ENCODE measurements around the gene WBP1. TPM values are rescaled to one million over a fixed set of nuclear protein-coding genes. Genes with fewer than 3 reads are reported as not detected.

Gene WBP1
- total and polyA plus RNA-seq, 2 donors (not counting 1 experiment from before 2014, with no cell fraction given) = 43.8 to 78.1 TPM

DNA sequence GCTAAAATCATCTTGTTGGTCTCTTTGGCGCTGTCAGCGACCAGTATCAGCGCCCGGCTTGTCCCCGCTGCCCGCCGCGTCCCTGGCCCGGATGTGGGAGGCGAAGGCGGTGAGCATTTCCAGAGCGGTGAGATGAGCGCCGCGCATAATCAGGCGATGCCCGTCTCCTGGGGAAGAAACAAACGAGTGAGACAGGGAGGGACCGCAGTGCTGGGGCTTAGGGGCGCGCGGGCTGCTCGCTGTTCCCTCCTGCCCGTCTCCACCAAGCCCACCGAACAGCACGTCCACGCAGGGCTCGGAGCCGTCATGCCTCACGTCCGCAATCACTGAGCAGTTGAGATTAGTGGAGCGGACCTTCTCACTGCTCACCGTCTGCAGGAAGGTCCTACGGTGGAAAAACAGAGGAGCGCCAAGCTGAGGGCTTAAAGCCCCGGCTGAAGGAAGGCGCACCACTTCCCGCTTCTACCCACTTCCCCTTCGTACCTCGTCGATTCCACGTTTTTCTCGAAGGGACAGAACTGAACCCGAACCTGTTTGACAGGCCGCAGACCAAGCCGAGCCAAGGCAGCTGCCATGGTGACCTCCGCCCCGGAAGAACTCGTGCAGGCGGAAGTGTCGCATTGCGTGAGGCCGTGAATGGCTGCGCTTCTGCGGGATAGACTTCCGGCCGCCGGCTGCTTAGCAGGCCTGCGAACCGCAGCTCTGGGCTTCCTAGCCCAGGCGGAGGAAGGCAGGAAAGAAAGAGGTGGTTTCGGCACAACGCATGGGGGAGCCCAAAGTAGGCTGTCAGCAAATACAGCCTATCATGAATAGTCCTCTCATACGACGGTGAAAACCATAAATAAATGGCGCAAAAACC is 14.1 kb downstream of the WBP1 start, which contains the start of gene MRPL53:
Gene MRPL53, minus strand, starts transcription at position 595 of the 859 bp plus-strand sequence. Its CDS starts 20 bp downstream, at position 575.
- peak; percentile 94 to 95 for DNase-seq (ENCODE audit: low read depth in 2 of 2)
- no peaks in the 10 kb centered on the region for H4K20me1 ChIP-seq (ENCODE audit: control insufficient read depth, extremely low read depth, insufficient read depth, low read length)
- H3K27me3 ChIP-seq (ENCODE audit: control insufficient read depth, insufficient read depth, low read length) = no peaks in the 10 kb centered on the region
- no peaks in the 10 kb centered on the region for H3K79me2 ChIP-seq (ENCODE audit: control insufficient read depth, insufficient read depth, low read length)
- TF ChIP-seq, protein P1, sequence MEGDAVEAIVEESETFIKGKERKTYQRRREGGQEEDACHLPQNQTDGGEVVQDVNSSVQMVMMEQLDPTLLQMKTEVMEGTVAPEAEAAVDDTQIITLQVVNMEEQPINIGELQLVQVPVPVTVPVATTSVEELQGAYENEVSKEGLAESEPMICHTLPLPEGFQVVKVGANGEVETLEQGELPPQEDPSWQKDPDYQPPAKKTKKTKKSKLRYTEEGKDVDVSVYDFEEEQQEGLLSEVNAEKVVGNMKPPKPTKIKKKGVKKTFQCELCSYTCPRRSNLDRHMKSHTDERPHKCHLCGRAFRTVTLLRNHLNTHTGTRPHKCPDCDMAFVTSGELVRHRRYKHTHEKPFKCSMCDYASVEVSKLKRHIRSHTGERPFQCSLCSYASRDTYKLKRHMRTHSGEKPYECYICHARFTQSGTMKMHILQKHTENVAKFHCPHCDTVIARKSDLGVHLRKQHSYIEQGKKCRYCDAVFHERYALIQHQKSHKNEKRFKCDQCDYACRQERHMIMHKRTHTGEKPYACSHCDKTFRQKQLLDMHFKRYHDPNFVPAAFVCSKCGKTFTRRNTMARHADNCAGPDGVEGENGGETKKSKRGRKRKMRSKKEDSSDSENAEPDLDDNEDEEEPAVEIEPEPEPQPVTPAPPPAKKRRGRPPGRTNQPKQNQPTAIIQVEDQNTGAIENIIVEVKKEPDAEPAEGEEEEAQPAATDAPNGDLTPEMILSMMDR (conservative IDR thresholded peaks at IDR 0.05 in 1 of 2, IDR thresholded peaks at IDR 0.05 in 1 of 2; ENCODE audit: low read depth in 1 of 2, low read length in 2 of 2) = no peak
- TF ChIP-seq EZH2 (IDR thresholded peaks at IDR 0.05; ENCODE audit: low read length, missing control alignments) = no peak
- peak within 1 kb of the TSS; percentile 76 for H3K9ac ChIP-seq (ENCODE audit: insufficient read depth, low read length)
- H3K36me3 ChIP-seq (ENCODE audit: control insufficient read depth, insufficient read depth, low read length) = peaks cover 10% of the 10 kb centered on the region
- peak within 1 kb of the TSS; percentile 42 to 89 (median 66) for H3K4me3 ChIP-seq (replicated peaks in 1 of 4; ENCODE audit: control extremely low read depth in 1 of 4, insufficient read depth in 1 of 4, low read depth in 3 of 4, low read length in 4 of 4)
- H2AFZ ChIP-seq (ENCODE audit: low read length) = peak within 1 kb of the TSS; percentile 89
- H3K4me2 ChIP-seq (ENCODE audit: extremely low read depth, insufficient read depth, low read length) = peak within 1 kb of the TSS; percentile 92
- no peaks in the 10 kb centered on the region for H3K9me3 ChIP-seq (ENCODE audit: control insufficient read depth, insufficient read depth, low read depth, low read length)
- H3K4me1 ChIP-seq (ENCODE audit: control insufficient read depth, extremely low read depth, insufficient read depth, low read length) = peaks cover 2% of the 10 kb centered on the region
- peak within 1 kb of the TSS; percentile 71 for H3K27ac ChIP-seq (ENCODE audit: insufficient read depth, low read length)

DNA sequence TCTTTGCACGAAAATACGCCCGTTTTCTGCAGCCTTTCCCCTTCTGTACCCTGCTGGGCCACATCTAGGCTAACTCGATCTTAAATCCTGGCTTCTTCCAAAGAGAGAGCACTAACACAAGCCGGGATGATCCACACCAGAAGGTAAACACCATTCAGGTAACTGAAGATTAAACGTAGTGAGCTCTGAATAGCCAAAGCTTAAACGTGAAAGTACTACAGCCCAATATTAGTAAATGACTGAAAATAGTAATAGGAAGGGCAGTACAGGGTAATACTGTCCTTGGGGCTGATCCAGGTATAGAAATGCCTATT is 14.7 kb downstream of the WBP1 start:
- peaks cover 10% of the 10 kb centered on the region for H3K36me3 ChIP-seq (ENCODE audit: control insufficient read depth, insufficient read depth, low read length)

DNA sequence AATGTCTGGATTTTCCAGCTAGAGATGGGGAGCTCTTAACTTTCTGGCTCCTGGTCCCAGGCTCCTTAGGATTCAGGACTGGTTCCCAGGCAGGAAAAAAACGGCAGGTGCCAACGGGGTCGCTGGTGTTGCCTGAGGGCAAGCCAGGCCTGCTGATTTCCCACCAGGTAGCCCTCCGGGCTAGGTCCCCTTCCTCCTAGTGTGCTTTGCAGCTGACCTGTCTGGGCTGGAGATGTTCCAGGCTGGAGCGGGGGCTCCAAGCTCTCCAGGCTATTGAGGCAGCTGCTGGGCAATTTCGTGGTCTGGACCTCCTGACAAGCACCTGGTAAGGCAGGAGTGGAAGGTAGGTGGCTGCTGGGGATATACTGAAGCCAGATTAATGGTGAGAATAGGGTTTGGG is 16.2 kb downstream of the WBP1 start:
- Histone ChIP-seq H3K4me2 (ENCODE audit: extremely low read depth, insufficient read depth, low read length) (no peak overlapping the region), H3K79me2 (ENCODE audit: control insufficient read depth, insufficient read depth, low read length) (no peaks in the 10 kb centered on the region), H3K9me3 (ENCODE audit: control insufficient read depth, insufficient read depth, low read depth, low read length) (no peaks in the 10 kb centered on the region), H3K27ac (ENCODE audit: insufficient read depth, low read length) (no peak overlapping the region), H3K4me1 (ENCODE audit: control insufficient read depth, extremely low read depth, insufficient read depth, low read length) (peaks cover 2% of the 10 kb centered on the region), H4K20me1 (ENCODE audit: control insufficient read depth, extremely low read depth, insufficient read depth, low read length) (no peaks in the 10 kb centered on the region), H3K36me3 (ENCODE audit: control insufficient read depth, insufficient read depth, low read length) (peaks cover 10% of the 10 kb centered on the region), H3K4me3 (replicated peaks in 1 of 4; ENCODE audit: control extremely low read depth in 1 of 4, insufficient read depth in 1 of 4, low read depth in 3 of 4, low read length in 4 of 4) (no peak overlapping the region), H3K9ac (ENCODE audit: insufficient read depth, low read length) (no peak overlapping the region), H3K27me3 (ENCODE audit: control insufficient read depth, insufficient read depth, low read length) (no peaks in the 10 kb centered on the region), H2AFZ (ENCODE audit: low read length) (no peak overlapping the region)
- TF ChIP-seq EZH2 (IDR thresholded peaks at IDR 0.05; ENCODE audit: low read length, missing control alignments) = no peak
- TF ChIP-seq, protein P1 (conservative IDR thresholded peaks at IDR 0.05 in 1 of 2, IDR thresholded peaks at IDR 0.05 in 1 of 2; ENCODE audit: low read depth in 1 of 2, low read length in 2 of 2) = no peak
- no peak for DNase-seq (ENCODE audit: low read depth in 2 of 2)

More for the DNA sequence above, 14.7 kb downstream of the WBP1 start:
- Histone ChIP-seq H3K4me1 (ENCODE audit: control insufficient read depth, extremely low read depth, insufficient read depth, low read length) (peaks cover 2% of the 10 kb centered on the region), H2AFZ (ENCODE audit: low read length) (peak overlapping the region; percentile 89), H3K79me2 (ENCODE audit: control insufficient read depth, insufficient read depth, low read length) (no peaks in the 10 kb centered on the region), H4K20me1 (ENCODE audit: control insufficient read depth, extremely low read depth, insufficient read depth, low read length) (no peaks in the 10 kb centered on the region), H3K4me3 (replicated peaks in 1 of 4; ENCODE audit: control extremely low read depth in 1 of 4, insufficient read depth in 1 of 4, low read depth in 3 of 4, low read length in 4 of 4) (peak overlapping the region; percentile 42 to 89 (median 66)), H3K4me2 (ENCODE audit: extremely low read depth, insufficient read depth, low read length) (peak overlapping the region; percentile 92), H3K27ac (ENCODE audit: insufficient read depth, low read length) (peak overlapping the region; percentile 71), H3K27me3 (ENCODE audit: control insufficient read depth, insufficient read depth, low read length) (no peaks in the 10 kb centered on the region), H3K9me3 (ENCODE audit: control insufficient read depth, insufficient read depth, low read depth, low read length) (no peaks in the 10 kb centered on the region), H3K9ac (ENCODE audit: insufficient read depth, low read length) (peak overlapping the region; percentile 76)
- DNase-seq (ENCODE audit: low read depth in 2 of 2) = no peak
- TF ChIP-seq EZH2 (IDR thresholded peaks at IDR 0.05; ENCODE audit: low read length, missing control alignments) = no peak
- TF ChIP-seq, protein P1 (conservative IDR thresholded peaks at IDR 0.05 in 1 of 2, IDR thresholded peaks at IDR 0.05 in 1 of 2; ENCODE audit: low read depth in 1 of 2, low read length in 2 of 2) = no peak

Measured in fibroblast of lung (primary cell).